HG03521 (cell line): ENCODE results near the gene SLC25A25.
"Not testable (repeated sequence)": the region's sequence is repeated elsewhere in the genome, so short reads cannot be mapped to it uniquely, and the experiment has no call there.

Experiments used
- ATAC-seq: cut with Tn5 transposase; IDR thresholded peaks from one replicate; pipeline ENCODE4 v1.9.1; 2021; ENCODE audit warnings: mild to moderate bottlenecking, moderate library complexity; ENCODE audit not compliant: unreplicated experiment

The SLC25A25 gene

DNA sequence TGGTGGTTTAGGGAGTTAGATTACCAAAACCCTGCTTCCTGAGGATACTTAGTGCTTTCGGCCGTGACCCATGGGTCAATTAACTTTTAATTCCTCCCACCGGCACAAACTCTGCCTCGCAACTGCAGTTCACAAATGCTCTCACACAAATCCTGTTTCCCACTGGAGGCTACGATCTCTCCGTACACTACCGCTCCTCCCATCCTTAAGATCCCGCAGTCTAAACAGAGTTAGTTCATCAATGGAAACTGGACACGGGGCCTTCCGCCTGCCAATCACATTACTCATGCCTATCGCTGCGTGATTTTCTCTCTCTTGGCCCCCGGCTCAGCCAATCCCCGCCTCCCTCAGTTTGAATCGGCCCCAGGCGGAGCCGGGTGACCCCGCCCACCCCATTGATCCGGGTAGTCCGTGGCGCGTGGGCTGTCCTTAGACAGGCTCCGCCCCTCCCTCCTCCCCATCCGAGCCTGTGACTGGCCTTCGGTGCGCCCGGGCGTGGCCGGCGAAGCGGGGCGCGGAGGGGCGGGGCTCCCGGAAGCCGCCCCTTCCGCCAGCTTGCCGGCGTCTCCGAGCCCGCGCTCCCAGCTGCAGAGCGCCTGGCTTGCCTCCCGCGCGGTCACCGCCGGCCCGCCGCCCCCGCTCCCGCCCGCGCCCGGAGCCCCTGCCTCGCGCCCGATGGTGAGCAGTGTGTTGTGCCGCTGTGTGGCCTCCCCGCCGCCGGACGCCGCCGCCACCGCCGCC is at the start of gene SLC25A25:
Gene SLC25A25 (plus strand): TSS at position 588 of the 741 bp plus-strand sequence. CDS start 88 bp downstream, at position 676.
- ATAC-seq, result peak; percentile 72

DNA sequence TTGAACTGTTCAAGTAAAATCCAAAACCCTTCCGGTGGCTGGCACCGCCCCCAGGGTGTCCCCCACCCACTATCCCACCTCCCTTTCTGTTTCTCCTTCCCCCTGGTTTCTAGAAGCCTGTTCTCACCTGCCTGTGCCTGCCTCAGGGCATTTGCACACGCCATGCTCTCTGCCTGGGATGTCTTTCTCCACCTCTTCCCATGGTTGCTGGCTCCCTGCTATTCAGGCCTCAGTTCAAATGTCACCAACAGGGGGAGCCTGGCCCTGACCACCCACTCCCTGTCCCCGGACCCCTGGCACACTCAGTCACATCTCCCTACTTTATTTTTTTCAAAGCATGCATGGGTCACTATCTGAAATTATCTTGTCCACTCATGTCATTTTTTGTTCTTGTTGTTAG is 47.3 kb upstream of the SLC25A25 start:
- ATAC-seq, result no peak

DNA sequence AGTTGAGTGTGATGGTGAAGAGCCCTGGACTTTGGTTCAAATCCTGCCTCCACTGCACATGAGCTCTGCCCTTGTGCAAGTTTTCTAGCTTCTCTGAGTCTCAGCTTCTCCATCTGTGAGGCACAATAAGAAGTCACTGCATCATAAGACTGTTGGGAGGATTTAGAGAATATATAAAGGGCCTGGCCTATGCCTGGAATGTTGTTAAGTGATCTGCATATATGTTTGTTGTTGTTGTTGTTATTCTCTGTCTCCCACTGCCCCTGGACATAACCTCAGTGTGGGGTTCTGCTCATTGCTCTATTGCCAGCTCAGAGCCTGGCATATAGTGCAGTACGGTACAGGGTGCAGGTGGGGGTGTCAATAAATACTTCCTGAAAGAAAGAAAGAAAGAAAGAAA is 46.9 kb upstream of the SLC25A25 start:
- ATAC-seq, result no peak

DNA sequence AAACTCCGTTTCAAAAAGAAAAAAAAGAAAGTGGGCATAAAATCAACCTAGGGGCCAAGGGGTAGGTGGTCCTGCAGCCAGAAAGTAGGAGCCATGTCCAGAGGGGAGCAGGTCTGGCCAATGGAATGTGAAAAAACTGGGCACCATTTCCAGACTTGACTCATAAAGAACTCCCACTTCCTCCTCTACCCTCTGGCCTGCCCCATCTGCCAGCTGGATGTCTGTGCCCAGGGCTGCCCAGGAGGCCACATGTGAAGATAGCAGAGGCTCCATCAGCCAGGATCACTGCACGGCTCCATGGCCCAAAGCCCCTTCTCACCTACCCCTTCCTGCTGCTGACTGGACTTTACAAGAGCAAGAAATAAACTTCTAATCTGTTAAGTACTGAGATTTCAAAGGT is 45.1 kb upstream of the SLC25A25 start:
- ATAC-seq, result no peak

DNA sequence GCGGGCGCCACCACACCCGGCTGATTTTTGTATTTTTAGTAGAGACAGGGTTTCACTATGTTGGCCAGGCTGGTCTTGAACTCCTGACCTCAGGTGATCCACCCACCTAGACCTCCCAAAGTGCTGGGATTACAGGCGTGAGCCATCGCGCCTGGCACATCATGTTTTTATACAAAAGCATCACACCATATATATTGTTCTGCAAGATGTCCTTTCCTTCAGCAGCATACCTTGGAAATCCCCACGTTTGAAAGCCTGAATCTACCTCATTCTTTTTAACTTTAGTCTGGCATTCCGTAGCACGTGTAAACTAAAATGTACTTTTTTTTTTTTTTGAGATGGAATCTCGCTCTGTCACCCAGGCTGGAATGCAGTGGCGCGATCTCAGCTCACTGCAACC is 44.4 kb upstream of the SLC25A25 start:
- not testable (repeated sequence) for ATAC-seq

DNA sequence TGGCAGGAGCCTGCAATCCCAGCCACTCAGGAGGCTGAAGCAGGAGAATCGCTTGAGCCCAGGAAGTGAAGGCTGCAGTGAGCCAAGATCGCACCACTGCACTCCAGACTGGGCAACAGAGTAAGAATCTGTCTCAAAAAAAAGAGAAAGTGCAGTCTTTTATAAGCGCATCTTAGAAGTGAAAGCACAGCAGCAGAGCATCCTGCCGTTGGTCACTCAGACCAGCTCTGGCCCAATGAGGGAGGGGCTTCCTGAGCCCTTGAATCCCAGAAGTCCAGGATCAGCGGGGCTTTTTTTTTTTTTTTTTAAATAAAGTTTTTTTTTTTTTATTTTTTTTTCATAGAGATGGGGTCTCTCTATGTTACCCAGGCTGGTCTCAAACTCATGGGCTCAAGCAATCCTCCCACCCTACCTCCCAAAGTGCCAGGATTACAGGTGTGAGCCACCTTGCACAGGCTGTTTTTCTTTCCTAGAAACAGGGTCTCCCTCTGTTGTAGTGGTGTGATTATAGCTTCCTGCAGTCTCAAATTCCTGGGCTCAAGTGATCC is 43.2 kb upstream of the SLC25A25 start:
- no peak for ATAC-seq

DNA sequence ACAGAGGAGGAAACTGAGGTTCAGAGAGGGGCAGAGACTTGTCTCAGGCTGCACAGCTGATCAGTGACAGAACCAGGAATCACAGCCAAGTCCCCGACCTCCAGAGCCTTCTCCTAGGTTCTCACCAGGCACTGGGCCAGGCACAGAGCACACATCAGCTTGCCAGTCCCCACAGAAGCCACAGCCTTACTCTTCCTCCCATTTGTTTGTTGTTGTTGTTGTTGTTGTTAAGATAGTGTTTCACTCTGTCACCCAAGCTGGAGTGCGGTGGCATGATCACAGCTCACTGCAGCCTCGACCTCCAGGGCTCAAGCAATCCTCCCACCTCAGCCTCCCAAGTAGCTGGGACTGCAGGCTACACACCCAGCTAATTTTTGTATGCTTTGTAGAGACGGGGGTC is 42.3 kb upstream of the SLC25A25 start:
- ATAC-seq, result no peak

DNA sequence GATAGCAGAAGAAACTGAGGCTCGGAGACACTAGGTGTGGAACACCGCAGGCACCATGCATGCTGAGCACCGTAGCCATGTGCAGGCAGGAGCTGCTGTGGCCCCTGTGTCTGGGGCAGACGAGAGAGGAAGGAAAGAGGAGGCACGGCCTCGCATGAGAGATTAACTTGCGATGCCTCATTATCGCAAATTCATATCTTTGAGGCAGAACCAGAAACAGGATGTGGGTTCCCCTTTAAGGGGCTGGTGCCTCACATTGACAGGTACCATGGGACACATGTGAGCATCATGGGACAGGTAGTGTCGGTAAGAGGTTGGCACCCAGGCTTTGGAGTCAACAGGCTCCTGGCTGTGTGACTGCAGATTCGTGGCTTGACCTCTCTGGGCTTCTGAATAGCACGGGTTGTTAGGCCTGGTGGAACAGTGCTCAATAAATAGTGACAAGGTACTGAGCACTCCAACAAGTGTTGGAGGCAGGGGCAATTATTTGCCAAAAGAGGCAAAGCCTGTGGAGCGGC is 41.7 kb upstream of the SLC25A25 start:
- ATAC-seq, result peak; percentile 45

DNA sequence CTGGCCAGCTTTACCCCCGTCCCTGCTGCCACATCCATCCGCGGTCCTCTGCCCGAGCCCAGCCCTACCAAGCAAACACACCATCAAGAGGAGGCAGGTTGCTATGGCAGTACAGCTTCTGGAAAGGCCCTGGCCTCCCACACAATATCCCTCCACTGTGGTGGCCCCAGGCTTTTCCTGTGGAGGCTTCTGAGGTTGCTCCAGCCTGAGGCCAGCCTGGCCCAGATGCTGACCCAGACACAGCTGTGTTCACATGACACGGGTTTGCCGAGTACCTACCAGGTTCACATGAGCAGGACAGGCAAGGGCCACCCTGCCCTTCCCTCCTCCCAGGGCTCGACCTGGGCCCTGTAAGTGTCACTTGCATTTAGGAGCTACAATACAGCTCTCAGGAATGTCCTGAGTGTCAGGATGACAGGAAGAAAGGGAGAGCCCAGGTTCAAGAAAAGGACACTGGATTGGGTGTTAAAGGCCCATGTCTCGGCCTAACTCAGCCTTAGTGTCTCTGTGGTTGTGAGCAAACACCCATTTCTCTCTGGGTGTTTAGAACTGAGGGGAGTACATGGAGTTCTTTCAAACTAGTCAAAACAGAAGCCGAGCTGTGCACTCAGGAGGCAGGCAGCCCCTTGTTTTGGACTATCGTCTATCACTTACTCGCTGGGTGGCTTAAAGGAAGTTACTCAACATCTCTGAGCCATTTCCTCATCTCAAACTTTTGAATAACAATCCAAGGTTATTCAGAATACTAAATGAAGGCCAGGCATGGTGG is 41.1 kb upstream of the SLC25A25 start:
- ATAC-seq, result no peak

DNA sequence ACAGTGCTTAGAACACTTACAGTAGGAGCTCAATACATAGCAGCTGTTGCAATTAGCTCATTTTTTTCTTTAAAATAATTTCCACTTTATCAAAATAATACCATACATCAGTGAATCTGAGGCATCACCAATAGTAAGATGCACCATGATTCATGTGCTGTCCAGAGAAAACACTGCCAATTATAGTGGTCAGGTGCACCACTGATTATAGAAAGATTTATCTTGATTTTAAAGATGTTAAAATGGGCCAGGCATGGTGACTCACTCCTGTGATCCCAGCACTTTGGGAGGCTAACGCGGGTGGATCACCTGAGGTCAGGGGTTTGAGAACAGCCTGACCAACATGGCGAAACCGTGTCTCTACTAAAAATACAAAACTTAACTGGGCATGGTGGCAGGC is 40.3 kb upstream of the SLC25A25 start:
- ATAC-seq, result no peak

DNA sequence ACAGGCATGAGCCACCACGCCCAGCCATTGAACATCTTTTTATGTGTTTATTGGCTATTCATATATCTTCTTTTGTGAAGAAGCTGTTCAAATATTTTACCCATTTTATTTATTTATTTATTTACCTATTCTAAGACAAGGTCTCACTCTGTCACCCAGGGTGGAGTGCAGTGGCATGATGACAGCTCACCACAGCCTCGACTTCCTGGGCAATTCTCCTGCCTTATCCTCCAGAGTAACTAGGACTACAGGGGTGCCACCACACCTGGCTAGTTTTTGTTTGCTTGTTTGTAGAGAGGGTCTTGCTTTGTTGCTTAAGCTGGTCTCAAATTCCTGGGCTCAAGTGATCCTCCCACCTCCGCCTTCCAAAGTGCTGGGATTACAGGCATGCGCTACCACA is 34.4 kb upstream of the SLC25A25 start:
- ATAC-seq, result no peak

DNA sequence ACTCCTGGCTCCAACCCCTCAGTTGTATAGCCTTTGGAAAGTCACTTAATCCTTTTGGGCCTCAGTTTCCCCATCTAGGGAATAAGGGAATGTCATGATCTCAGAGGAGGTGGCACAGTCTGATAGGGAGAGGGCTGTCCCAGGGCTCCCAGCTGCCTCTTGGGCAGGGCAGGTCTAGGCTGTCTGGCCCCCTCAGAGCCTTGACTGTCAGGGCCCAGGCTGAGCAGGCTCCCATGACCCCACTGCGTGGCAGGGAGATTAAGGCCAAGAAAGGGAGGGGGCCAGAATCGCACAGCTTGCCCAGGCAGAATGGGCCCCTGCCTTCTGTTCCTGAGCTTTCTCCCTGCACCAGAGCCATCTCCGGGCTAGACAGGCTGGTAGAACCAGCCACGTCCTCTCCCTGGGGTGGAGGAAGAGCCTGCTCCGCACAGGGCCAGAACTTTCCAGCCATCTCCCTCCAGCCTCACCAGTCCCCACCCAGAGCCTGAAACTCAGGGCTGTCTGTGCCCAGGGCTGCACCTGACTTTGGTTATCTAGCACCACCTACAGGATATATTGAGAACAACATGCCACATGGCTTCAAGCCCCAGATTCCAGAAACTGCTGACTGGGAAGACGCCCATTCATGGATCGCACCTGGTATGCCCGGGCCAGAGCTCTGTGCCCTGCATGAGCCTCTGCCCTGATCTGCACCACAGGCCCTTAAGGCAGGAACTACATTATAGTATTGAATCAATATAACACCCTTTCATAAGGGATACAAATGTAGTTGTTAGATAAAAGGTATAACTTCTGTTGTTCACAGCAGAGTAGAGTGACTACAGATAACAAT is 33.0 kb upstream of the SLC25A25 start:
- ATAC-seq, result no peak

DNA sequence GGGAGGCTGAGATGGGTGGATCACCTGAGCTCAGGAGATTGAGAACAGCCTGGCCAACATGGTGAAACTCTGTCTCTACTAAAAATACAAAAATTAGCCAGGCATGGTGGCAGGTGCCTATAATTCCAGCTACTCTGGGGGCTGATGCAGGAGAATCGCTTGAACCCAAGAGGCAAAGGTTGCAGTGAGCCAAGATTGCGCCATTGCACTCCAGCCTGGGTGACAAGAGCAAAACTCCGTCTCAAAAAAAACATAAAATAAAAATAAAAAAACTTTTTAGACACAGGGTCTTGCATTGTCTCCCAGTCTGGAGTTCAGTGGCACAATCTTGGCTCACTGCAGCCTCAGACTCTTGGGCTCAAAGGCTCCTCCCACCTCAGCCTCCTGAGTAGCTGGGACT is 31.5 kb upstream of the SLC25A25 start:
- not testable (repeated sequence) for ATAC-seq

DNA sequence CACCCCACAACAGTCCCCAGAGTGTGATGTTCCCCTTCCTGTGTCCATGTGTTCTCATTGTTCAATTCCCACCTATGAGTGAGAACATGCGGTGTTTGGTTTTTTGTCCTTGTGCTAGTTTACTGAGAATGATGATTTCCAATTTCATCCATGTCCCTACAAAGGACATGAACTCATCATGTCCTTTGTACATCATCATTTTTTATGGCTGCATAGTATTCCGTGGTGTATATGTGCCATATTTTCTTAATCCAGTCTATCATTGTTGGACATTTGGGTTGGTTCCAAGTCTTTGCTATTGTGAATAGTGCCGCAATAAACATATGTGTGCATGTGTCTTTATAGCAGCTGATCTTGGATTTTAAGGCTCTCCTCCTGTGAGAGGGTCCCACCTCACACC is 27.2 kb upstream of the SLC25A25 start:
- not testable (repeated sequence) for ATAC-seq

DNA sequence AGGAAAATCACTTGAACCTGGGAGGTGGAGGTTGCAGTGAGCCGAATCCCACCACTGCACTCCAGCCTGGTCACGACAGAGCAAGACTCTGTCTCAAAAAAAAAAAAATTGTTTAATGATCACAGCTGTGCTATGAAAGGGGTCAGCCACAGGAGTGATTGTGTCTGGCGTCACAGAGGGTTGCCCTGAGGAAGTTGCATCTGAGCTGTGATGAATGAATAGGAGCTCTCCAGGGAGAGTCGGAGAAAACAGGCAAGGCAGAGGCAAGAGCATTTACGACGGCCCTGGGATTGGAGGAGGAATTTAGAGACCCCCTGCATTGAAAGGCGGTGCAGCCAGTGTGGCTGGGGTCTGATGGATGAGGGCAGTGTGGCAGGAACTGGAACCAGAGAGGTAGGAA is 26.0 kb upstream of the SLC25A25 start:
- no peak for ATAC-seq

DNA sequence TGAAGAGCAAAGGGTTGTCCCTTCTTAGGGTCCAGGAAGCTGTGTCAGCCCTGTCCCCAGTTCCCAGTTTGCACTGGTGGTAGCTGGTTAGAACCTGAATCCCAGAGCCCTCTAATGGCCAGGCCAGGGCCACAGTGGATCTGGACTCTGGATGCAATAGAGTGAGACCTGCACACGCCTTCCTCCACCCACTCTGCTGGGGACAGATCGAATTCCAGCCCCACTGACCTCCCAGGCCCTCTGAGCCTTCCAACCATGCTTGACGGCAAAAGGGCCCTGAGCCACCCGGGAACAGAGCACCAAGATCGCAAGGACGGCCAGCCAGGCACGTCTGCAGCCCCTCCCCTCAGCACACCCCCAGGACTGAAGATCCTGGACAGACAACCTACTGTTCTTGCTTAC is 24.6 kb upstream of the SLC25A25 start:
- no peak for ATAC-seq

DNA sequence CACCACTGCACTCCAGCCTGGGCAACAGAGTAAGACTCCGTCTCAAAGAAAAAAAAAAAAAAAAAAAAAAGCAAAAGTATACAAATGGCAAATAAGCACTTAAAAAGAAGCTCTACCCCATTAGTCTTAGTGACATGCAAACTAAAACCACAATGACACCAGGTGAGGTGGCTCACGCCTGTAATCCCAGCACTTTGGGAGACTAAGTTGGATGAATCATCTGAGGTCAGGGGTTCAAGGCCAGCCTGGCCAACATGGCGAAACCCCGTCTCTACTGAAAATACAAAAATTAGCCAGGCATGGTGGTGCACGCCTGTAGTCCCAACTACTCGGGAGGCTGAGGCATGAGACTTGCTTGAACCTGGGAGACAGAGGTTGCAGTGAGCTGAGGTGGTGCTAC is 22.6 kb upstream of the SLC25A25 start:
- not testable (repeated sequence) for ATAC-seq

DNA sequence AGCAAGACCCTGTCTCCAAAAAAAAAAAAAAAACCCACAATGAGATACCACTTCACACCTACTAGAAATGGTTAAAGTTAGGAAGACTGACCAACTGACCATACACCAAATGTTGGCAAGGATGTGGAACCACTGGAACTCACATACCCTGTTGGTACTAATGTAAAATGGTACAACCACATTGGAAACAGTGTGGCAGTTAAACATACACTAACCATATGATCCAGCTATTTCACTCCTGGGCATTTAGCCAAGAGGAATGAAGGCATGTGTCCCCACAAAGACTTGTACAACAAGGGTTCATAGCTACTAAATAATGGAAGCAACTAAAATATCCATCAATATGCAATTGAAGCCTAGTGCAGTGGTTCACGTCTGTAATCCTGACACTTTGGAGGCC is 22.2 kb upstream of the SLC25A25 start:
- ATAC-seq, result no peak

DNA sequence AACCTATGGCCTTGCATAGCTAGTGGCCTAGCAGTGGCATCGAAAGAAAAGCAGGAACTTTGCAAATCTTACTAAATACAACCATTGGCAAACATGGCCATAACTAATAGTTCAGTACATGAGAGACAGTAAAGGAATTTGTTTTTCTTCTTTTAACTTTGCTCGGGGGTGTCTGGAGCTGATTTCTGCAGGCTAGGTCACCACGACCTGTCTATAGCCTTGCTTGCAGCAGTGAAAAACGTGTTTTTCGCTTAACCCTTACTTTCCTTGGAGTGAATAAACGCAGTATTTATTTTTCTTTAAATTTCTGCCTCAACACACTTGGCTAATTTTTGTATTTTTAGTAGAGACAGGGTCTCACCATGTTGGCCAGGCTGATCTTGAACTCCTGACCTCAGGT is 20.8 kb upstream of the SLC25A25 start:
- no peak for ATAC-seq

DNA sequence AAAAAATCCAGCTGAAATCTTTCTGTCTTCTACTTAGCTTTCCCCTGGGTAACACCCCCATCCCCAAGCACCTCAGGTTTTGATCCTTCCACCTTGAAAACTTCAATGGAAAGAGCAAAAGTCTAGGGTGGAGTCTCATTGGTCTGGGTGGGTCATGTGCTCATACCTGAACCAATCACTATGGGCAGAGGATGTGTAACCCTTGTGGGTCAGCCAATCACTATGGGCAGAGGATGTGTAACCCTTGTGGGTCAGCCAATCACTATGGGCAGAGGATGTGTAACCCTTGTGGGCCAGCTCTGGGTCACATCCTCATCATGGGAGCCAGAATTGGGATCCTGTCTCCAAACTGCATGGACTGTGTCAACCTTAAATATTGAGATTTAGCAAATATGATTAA is 19.4 kb upstream of the SLC25A25 start:
- ATAC-seq, result no peak

DNA sequence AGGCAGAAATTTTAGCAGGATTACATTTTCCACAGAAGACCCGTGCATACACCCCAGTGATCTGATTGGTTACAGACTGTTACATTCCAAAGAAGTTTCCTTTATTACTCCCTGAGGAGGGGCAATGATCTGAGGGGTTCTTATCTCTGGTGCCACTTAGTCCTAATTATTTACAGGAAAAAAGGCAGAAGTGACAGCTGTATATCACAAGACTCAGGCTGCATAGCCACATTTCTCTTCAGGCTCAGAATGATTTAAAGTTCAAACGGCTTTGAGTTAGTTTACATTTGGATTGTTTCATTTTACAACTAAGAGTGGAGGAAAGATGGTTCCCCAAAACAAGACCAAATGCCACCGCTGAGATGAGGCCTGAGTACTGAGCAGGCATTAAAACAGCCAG is 18.2 kb upstream of the SLC25A25 start:
- no peak for ATAC-seq
